AG04449 (cell line): ENCODE results near the gene IFIT3.

Source experiments
- CTCF ChIA-PET: fragments of 350-600 bp; formaldehyde crosslinking; extraction: SDS; loops from one replicate; lab custom pipeline; 2021; ENCODE audit warnings: antibody characterized with exemption; lab: Yijun Ruan, JAX
- POLR2A ChIA-PET: fragments of 400-600, 350-600 bp; formaldehyde crosslinking; extraction: SDS; loops from one replicate; lab custom pipeline; 2020; ENCODE audit warnings: antibody characterized with exemption, inconsistent platforms; lab: Yijun Ruan, JAX
- DNase-seq: peaks from one replicate; pipeline ENCODE4 v3.0.0-alpha.2; 2010; ENCODE audit warnings: low read depth, low spot score
- H3K4me3 ChIP-seq: 2 replicates; pipeline ENCODE4 v1.5.1; 2011; ENCODE audit warnings: low read depth, mild to moderate bottlenecking, control low read depth, low read length
- TF ChIP-seq, protein P1 (sequence below): IDR thresholded peaks from one replicate; pipeline ENCODE4 v1.5.1; 2011; ENCODE audit warnings: mild to moderate bottlenecking, moderate library complexity, low read length, control low read depth, inconsistent platforms; ENCODE audit not compliant: insufficient read depth; ENCODE audit errors: missing control alignments

The IFIT3 gene

DNA sequence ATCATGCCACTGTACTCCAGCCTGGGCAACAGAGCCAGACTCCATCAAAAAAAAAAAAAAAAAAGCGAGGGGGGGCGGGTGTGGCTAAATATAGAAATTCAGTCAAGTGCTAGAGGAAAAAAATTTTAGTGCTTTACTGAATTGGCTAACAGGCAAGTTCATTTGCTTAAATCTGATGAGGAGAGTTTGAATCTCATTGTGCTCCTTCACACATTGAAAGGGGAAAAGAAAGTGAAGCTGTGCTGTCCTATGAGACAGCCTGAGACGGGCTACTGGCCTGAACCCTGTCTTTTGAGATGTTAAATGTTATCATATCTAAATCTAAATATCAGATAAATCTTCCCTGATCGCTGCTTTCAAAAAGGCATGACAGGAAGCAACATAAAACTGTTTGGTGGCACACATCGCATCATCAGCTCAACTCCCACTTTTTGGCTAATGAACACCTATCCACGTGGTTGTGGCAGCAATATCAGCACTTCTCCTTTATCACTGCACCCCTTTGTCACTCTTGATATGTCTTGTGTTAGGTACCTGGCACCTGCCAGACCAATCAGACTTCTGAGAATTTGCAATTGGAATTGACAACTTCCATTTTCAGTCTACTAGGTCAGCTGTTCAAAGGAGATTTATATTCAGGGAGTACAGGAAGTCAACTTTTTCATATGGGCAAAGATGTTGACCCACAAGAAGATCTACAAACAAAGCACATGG, 36.1 kb downstream of the IFIT3 start:
- TF ChIP-seq, protein P1, sequence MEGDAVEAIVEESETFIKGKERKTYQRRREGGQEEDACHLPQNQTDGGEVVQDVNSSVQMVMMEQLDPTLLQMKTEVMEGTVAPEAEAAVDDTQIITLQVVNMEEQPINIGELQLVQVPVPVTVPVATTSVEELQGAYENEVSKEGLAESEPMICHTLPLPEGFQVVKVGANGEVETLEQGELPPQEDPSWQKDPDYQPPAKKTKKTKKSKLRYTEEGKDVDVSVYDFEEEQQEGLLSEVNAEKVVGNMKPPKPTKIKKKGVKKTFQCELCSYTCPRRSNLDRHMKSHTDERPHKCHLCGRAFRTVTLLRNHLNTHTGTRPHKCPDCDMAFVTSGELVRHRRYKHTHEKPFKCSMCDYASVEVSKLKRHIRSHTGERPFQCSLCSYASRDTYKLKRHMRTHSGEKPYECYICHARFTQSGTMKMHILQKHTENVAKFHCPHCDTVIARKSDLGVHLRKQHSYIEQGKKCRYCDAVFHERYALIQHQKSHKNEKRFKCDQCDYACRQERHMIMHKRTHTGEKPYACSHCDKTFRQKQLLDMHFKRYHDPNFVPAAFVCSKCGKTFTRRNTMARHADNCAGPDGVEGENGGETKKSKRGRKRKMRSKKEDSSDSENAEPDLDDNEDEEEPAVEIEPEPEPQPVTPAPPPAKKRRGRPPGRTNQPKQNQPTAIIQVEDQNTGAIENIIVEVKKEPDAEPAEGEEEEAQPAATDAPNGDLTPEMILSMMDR, result no peak
- CTCF ChIA-PET, result interaction anchor here (0.9 to 2.1 kb wide), 3 partner anchors 8 to 23 kb away, joined by 3 to 6 read pairs (median 4); no protein-coding TSS in a partner anchor
- H3K4me3 ChIP-seq, result no peak overlapping the region
- DNase-seq, result no peak
- POLR2A ChIA-PET, result interaction anchor here (1.6 kb wide), 1 partner anchor 12 kb away, joined by 4 read pairs; no protein-coding TSS in a partner anchor

- H3K4me3 ChIP-seq, result no peak overlapping the region
- ChIA-PET CTCF (interaction anchor here (0.5 to 2.1 kb wide), 4 partner anchors 8 to 32 kb away, joined by 3 to 6 read pairs (median 4); no protein-coding TSS in a partner anchor), POLR2A (interaction anchor here (1.6 kb wide), 1 partner anchor 12 kb away, joined by 4 read pairs; no protein-coding TSS in a partner anchor)
- TF ChIP-seq, protein P1, result no peak
- no peak for DNase-seq
These were observed 36.7 kb downstream of the IFIT3 start for GRCh38 chr10:89364531-89364930.

DNA sequence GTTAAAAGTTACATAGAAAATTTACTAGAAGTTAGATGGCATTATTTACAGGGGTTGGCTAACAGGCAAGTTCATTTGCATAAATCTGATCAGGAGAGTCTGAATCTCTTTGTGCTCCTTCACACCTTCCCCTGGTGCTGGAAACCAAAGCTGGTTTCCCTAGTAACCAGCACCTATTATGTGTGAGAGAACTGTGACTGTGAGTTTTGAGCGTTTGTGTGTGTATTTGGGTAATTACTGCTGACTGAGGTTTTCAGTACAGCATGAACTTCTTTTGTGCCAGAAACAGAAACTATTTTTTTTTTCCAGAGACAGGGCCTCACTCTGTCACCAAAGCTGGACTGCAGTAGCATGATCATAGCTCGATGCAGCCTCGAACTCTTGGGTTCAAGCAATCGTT, 39.7 kb downstream of the IFIT3 start:
- DNase-seq, result no peak
- CTCF ChIA-PET, result interaction anchor here (0.7 to 9.5 kb wide), 14 partner anchors 11 to 155 kb away, joined by 3 to 75 read pairs (median 20); partner anchors contain the start of genes IFIT1 and LIPA
- POLR2A ChIA-PET, result no interaction called here
- H3K4me3 ChIP-seq, result no peak overlapping the region
- TF ChIP-seq, protein P1, result no peak

DNA sequence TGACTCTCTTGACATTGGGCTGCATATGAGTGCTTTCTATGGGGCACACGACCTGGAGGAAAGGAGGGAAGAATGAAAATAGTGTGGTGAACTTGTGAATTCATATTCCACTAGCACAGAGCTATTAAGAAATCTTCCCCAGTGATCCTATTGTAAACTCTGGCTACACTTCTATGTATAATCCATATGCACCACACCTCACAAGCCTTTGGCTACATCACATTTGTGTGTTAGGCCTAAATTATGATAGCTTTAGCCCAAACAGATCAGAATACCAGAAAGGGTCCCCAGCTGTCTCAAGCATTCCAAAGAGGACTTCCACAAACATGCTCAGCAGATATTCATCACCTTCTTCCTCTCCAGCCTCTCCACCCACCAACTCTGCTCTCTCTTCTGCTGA, 40.3 kb downstream of the IFIT3 start:
- no peak for DNase-seq
- no peak overlapping the region for H3K4me3 ChIP-seq
- ChIA-PET CTCF (interaction anchor here (0.9 to 9.5 kb wide), 23 partner anchors 9 to 167 kb away, joined by 3 to 75 read pairs (median 16); partner anchors contain the start of genes IFIT1, LIPA and SLC16A12), POLR2A (no interaction called here)
- TF ChIP-seq, protein P1, result no peak

GRCh38 chr10:89369156-89370105, 41.6 kb downstream of the IFIT3 start:
- H3K4me3 ChIP-seq, result no peak overlapping the region
- TF ChIP-seq, protein P1, result peak; percentile 35
- ChIA-PET POLR2A (interaction anchor here (2.0 kb wide), 1 partner anchor 17 kb away, joined by 9 read pairs; no protein-coding TSS in a partner anchor), CTCF (interaction anchor here (0.6 to 9.5 kb wide), 48 partner anchors 8 to 340 kb away, joined by 3 to 75 read pairs (median 6); partner anchors contain the start of genes IFIT1, IFIT2, IFIT3 and IFIT5)
- DNase-seq, result no peak
